Chondrocyte (in vitro differentiated cells): ENCODE measurements around the gene GSKIP. TPM values are rescaled to one million over a fixed set of nuclear protein-coding genes. Genes with fewer than 3 reads are reported as not detected.

Experiments
- DNase-seq: peaks from one replicate; pipeline ENCODE4 v3.0.0; 2021; ENCODE audit warnings: mixed read lengths, low spot score
- H3K27ac Mint-ChIP-seq: one replicate; pipeline ENCODE4 v1.8.0; 2021; ENCODE audit warnings: mild to moderate bottlenecking, moderate library complexity, mixed read lengths; ENCODE audit not compliant: unreplicated experiment
- H3K27me3 Mint-ChIP-seq: 2 replicates; pipeline ENCODE4 v1.8.0; 2021; ENCODE audit warnings: low read depth, mixed read lengths
- H3K36me3 Mint-ChIP-seq: 2 replicates; pipeline ENCODE4 v1.8.0; 2021; ENCODE audit warnings: low read depth, mixed read lengths
- H3K4me1 Mint-ChIP-seq: 2 replicates; pipeline ENCODE4 v1.8.0; 2021; ENCODE audit warnings: low read depth, mild to moderate bottlenecking, mixed read lengths
- H3K4me3 Mint-ChIP-seq: one replicate; pipeline ENCODE4 v1.8.0; 2021; ENCODE audit warnings: mild to moderate bottlenecking, moderate library complexity, mixed read lengths; ENCODE audit not compliant: unreplicated experiment
- H3K9me3 Mint-ChIP-seq: 2 replicates; pipeline ENCODE4 v1.8.0; 2021; ENCODE audit warnings: low read depth, mixed read lengths
- total RNA-seq: library from RNA; stranded (reverse); gene quantifications from 3 replicates; pipeline ENCODE4 v1.2.1, GENCODE V29; 2021
- TF ChIP-seq, protein P1 (sequence below): fragments of 200-600 bp; sonication (generic); IDR thresholded peaks from 2 replicates; pipeline ENCODE4 v1.5.0; 2021; ENCODE audit warnings: antibody characterized with exemption, mild to moderate bottlenecking, moderate library complexity

The GSKIP gene
- total RNA-seq, 1 donor from 2014 or later, result 22.4 TPM

DNA sequence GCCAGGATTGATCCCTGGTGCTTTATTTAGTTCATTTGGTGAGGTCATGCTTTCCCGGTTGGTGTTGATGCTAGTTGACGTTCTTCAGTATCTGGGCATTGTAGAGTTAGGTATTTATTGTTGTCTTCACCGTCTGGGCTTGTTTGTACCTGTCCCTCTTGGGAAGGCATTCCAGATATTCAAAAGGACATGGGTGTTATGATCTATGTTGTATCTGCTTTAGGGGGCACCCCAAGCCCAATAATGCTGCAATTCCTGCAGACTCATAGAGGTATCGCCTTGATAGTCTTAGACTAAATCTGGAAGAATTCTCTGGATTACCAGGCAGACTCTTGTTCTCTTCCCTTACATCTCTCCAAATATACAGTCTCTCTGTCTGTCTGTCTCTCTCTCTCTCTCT is 70.7 kb downstream of the GSKIP start:
- Mint-ChIP-seq H3K9me3 (peaks cover 10% of the 10 kb centered on the region), H3K4me3 (no peak overlapping the region), H3K27ac (no peak overlapping the region), H3K4me1 (no peaks in the 10 kb centered on the region), H3K27me3 (peaks cover 67% of the 10 kb centered on the region), H3K36me3 (peaks cover 6% of the 10 kb centered on the region)
- DNase-seq, result no peak
- TF ChIP-seq, protein P1, sequence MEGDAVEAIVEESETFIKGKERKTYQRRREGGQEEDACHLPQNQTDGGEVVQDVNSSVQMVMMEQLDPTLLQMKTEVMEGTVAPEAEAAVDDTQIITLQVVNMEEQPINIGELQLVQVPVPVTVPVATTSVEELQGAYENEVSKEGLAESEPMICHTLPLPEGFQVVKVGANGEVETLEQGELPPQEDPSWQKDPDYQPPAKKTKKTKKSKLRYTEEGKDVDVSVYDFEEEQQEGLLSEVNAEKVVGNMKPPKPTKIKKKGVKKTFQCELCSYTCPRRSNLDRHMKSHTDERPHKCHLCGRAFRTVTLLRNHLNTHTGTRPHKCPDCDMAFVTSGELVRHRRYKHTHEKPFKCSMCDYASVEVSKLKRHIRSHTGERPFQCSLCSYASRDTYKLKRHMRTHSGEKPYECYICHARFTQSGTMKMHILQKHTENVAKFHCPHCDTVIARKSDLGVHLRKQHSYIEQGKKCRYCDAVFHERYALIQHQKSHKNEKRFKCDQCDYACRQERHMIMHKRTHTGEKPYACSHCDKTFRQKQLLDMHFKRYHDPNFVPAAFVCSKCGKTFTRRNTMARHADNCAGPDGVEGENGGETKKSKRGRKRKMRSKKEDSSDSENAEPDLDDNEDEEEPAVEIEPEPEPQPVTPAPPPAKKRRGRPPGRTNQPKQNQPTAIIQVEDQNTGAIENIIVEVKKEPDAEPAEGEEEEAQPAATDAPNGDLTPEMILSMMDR, result no peak

Other genes with a start within 250 kb of the GSKIP start
- gene BDKRB2, start 158.7 kb upstream of the GSKIP start, total RNA-seq, result 0.21 to 0.29 TPM (median 0.27 TPM) in 3 replicates
- gene BDKRB1, start 107.3 kb upstream of the GSKIP start, total RNA-seq, result not detected in 3 replicates
- 17.0 to 18.1 TPM (median 17.8 TPM) in 3 replicates for gene ATG2B, start 185 bp upstream of the GSKIP start, total RNA-seq
- gene AK7, start 28.6 kb downstream of the GSKIP start, total RNA-seq, result 0.05 TPM in 1 of 3 replicates, not detected in the others
- 109 to 124 TPM (median 114 TPM) in 3 replicates for gene PAPOLA, start 138.9 kb downstream of the GSKIP start, total RNA-seq